ENCODE measurements around the gene ZBTB20. TPM values are rescaled to one million over a fixed set of nuclear protein-coding genes. Genes with fewer than 3 reads are reported as not detected.

Gene ZBTB20
- total and polyA plus RNA-seq, 4 donors = 0.69 to 128 (median 51.7) TPM

DNA sequence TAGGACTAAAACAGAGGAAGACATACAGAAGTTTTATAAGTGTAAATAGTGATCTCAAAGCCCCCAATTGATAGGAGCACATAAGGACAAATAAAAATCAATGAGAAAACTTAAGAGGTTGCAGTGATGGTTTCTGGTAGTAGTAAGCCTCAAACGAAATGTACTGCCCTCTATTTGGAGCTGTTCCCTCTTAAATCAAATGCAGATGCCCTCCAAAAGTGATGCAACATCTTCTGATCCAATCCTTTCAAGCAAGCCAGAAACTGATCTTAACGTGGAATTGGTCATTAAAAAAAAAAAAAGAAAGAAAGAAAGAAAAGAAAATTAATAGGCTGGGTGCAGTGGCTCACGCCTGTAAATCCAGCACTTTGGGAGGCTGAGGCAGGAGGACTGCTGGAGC lies 259.3 kb downstream of the ZBTB20 start:
- H3K27ac ChIP-seq (ENCODE audit: low read depth in 1 of 2, low read length in 2 of 2) = no peak overlapping the region
- intact Hi-C loops (cut with DNase I) = no loop called here
- DNase-seq (no peak), ATAC-seq (ENCODE audit: low FRiP score) (no peak)
- H3K4me1 ChIP-seq (ENCODE audit: control insufficient read depth in 1 of 2, insufficient read depth in 2 of 2, low read length in 2 of 2) = peaks cover 0 to 3% of the 10 kb centered on the region in 2 donors
- no peaks in the 10 kb centered on the region for H3K27me3 ChIP-seq (ENCODE audit: control insufficient read depth in 1 of 2, insufficient read depth in 2 of 2, low read length in 1 of 2)
- no peak overlapping the region for H3K4me3 ChIP-seq (ENCODE audit: low read length in 2 of 2)
- no peaks in the 10 kb centered on the region for H3K36me3 ChIP-seq (ENCODE audit: control insufficient read depth in 1 of 2, insufficient read depth in 2 of 2, low read length in 1 of 2)
- WGBS, 2 donors = 76 to 80% methylated on average over 3 of the region's 3 CpGs
- no peaks in the 10 kb centered on the region for H3K9me3 ChIP-seq (ENCODE audit: control insufficient read depth, low read length)

- ATAC-seq (ENCODE audit: low FRiP score) (no peak), DNase-seq (no peak)
- no peak overlapping the region for H3K4me3 ChIP-seq (ENCODE audit: low read length in 2 of 2)
- 96 to 97% methylated on average over 4 of the region's 4 CpGs for WGBS, 2 donors
- no peaks in the 10 kb centered on the region for H3K4me1 ChIP-seq (ENCODE audit: control insufficient read depth in 1 of 2, insufficient read depth in 2 of 2, low read length in 2 of 2)
- no peaks in the 10 kb centered on the region for H3K9me3 ChIP-seq (ENCODE audit: control insufficient read depth, low read length)
- no peak overlapping the region for H3K27ac ChIP-seq (ENCODE audit: low read depth in 1 of 2, low read length in 2 of 2)
- H3K36me3 ChIP-seq (ENCODE audit: control insufficient read depth in 1 of 2, insufficient read depth in 2 of 2, low read length in 1 of 2) = no peaks in the 10 kb centered on the region
- no peaks in the 10 kb centered on the region for H3K27me3 ChIP-seq (ENCODE audit: control insufficient read depth in 1 of 2, insufficient read depth in 2 of 2, low read length in 1 of 2)
- intact Hi-C loops (cut with DNase I) = no loop called here
Observed at GRCh38 chr3:114886905-114887304, 260.2 kb downstream of the ZBTB20 start.

DNA sequence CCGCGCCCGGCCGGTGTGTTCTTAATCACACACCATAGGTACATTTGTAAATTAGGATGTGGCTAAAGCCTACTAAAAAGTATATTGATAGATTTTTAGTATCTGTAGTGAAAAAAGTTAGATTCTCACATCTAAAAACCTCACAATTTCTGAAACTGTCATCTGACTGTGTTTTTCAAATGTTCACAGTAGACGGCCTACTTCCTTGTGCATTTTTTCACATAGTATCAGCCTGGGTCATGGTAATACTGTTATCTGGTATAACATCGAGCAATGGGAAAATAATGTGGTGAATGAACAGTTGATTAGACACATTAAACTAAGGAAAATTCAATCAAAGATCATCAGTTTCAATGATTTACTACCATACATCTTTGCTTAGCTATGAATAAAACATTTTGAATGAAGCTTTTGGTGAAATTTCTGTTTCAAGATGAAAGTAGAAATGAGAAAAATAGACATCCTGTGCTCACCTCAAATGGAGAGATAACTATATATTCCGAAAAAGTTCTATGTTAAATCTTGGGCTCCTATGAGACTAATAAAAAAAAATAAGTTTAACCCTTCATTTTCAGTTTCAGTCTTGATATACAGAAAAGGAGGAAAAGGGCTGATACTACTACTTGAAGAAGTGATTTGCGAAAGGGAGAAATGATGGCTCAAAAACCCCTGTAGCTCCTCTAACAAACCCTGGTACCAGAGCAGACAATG lies 262.7 kb downstream of the ZBTB20 start:
- Histone ChIP-seq H3K27me3 (ENCODE audit: control insufficient read depth in 1 of 2, insufficient read depth in 2 of 2, low read length in 1 of 2) (no peaks in the 10 kb centered on the region), H3K9me3 (ENCODE audit: control insufficient read depth, low read length) (no peaks in the 10 kb centered on the region), H3K27ac (ENCODE audit: low read depth in 1 of 2, low read length in 2 of 2) (no peak overlapping the region), H3K36me3 (ENCODE audit: control insufficient read depth in 1 of 2, insufficient read depth in 2 of 2, low read length in 1 of 2) (no peaks in the 10 kb centered on the region), H3K4me1 (ENCODE audit: control insufficient read depth in 1 of 2, insufficient read depth in 2 of 2, low read length in 2 of 2) (no peaks in the 10 kb centered on the region), H3K4me3 (ENCODE audit: low read length in 2 of 2) (no peak overlapping the region)
- intact Hi-C loops (cut with DNase I) = no loop called here
- ATAC-seq (ENCODE audit: low FRiP score) = no peak
- no peak for DNase-seq
- 96 to 97% methylated on average over 8 of the region's 8 CpGs for WGBS, 2 donors

- ATAC-seq (ENCODE audit: low FRiP score) = no peak
- Histone ChIP-seq H3K9me3 (ENCODE audit: control insufficient read depth, low read length) (no peaks in the 10 kb centered on the region), H3K36me3 (ENCODE audit: control insufficient read depth in 1 of 2, insufficient read depth in 2 of 2, low read length in 1 of 2) (no peaks in the 10 kb centered on the region), H3K27me3 (ENCODE audit: control insufficient read depth in 1 of 2, insufficient read depth in 2 of 2, low read length in 1 of 2) (no peaks in the 10 kb centered on the region), H3K27ac (ENCODE audit: low read depth in 1 of 2, low read length in 2 of 2) (no peak overlapping the region), H3K4me3 (ENCODE audit: low read length in 2 of 2) (no peak overlapping the region), H3K4me1 (ENCODE audit: control insufficient read depth in 1 of 2, insufficient read depth in 2 of 2, low read length in 2 of 2) (no peaks in the 10 kb centered on the region)
- intact Hi-C loops (cut with DNase I) = no loop called here
- WGBS, 2 donors = 45 to 46% methylated on average over 4 of the region's 4 CpGs
- no peak for DNase-seq
Observed at GRCh38 chr3:114880078-114880477, 267.0 kb downstream of the ZBTB20 start.

DNA sequence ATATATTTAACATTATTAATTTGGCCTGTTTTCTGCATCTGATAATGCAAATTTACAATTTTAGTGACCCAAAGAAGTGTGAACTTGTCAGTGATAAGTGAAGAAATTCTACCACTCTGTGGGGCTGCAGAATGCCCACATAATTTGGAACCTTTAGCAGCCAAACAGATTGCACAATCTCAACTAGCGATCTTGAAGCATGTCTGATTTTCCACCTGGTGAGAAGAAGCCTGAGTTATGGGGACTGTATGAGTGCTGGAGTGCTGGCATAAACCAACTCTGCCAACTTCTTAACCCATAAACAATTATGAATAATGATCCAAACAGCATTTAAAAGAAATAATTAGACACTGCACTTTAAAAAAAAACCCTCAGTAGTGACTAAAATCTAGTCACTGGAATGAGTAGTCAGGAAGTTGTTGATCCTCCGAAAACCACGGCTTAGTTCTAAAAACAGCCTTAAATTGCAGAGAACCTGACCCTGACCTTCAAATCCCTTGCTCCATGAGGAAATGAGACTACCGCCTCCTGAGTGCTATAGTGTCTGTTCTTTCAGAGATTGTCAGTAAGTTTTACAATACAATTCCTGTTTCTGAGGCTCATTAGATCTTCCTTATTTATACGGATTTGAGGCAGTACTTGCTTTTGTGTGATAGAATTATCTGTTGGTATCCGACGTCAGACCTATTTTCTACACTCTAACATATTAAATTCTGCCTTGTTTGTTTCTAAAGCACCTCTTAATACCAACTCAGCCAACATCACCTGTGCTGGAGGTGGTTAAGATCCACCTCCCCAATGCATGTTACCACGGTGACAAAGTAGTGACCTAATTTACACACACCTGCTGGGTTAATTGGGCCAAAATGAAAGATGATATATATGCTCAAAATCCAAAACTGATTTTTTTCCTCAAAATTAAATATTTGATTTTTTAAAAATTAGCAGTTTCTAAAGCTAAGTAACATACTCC lies 267.7 kb downstream of the ZBTB20 start:
- H3K9me3 ChIP-seq (ENCODE audit: control insufficient read depth, low read length) = no peaks in the 10 kb centered on the region
- H3K27me3 ChIP-seq (ENCODE audit: control insufficient read depth in 1 of 2, insufficient read depth in 2 of 2, low read length in 1 of 2) = no peaks in the 10 kb centered on the region
- no peak for ATAC-seq (ENCODE audit: low FRiP score)
- intact Hi-C loops (cut with DNase I) = no loop called here
- no peak overlapping the region for H3K27ac ChIP-seq (ENCODE audit: low read depth in 1 of 2, low read length in 2 of 2)
- no peaks in the 10 kb centered on the region for H3K36me3 ChIP-seq (ENCODE audit: control insufficient read depth in 1 of 2, insufficient read depth in 2 of 2, low read length in 1 of 2)
- H3K4me3 ChIP-seq (ENCODE audit: low read length in 2 of 2) = no peak overlapping the region
- no peak for DNase-seq
- 66 to 72% methylated on average over 8 of the region's 8 CpGs for WGBS, 2 donors
- no peaks in the 10 kb centered on the region for H3K4me1 ChIP-seq (ENCODE audit: control insufficient read depth in 1 of 2, insufficient read depth in 2 of 2, low read length in 2 of 2)

DNA sequence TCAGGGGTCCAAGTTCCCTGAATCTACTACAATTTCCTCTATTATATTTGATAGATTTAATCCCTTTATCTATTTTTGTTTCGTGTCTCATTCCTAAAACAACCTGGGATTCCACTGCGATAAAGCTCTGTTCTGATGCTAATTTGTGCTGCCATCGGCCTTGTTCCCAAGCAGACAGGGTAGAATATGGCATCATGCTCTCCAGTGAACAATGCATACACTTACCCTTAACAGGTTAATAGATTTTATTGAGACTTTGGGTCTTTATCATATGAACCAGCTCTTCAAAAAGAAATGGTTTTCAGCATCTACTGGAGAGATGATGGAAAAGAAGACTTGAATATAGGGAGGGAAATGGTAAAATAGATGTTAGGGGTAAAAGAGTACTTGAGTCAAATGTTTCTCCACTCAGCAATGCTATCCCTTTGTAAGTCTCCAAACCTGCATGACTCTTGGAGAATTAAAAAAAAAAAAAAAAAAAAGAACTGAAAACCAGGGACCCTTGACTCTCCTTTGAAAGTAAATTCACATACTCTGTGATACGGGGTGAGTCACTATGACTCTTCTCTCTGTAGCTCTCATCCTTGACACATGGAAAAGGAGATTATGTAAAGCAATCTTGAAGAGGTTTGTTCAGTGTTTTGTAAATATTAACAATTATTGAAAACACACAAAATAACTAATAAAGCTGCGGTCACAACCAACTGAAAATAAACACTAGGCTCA lies 268.8 kb downstream of the ZBTB20 start:
- WGBS, 2 donors = 94 to 95% methylated on average over 5 of the region's 5 CpGs
- H3K36me3 ChIP-seq (ENCODE audit: control insufficient read depth in 1 of 2, insufficient read depth in 2 of 2, low read length in 1 of 2) = no peaks in the 10 kb centered on the region
- H3K27ac ChIP-seq (ENCODE audit: low read depth in 1 of 2, low read length in 2 of 2) = no peak overlapping the region
- no peak for DNase-seq
- no peaks in the 10 kb centered on the region for H3K9me3 ChIP-seq (ENCODE audit: control insufficient read depth, low read length)
- no peak for ATAC-seq (ENCODE audit: low FRiP score)
- H3K4me3 ChIP-seq (ENCODE audit: low read length in 2 of 2) = no peak overlapping the region
- no peaks in the 10 kb centered on the region for H3K27me3 ChIP-seq (ENCODE audit: control insufficient read depth in 1 of 2, insufficient read depth in 2 of 2, low read length in 1 of 2)
- no peaks in the 10 kb centered on the region for H3K4me1 ChIP-seq (ENCODE audit: control insufficient read depth in 1 of 2, insufficient read depth in 2 of 2, low read length in 2 of 2)
- intact Hi-C loops (cut with DNase I) = no loop called here

- no peaks in the 10 kb centered on the region for H3K9me3 ChIP-seq (ENCODE audit: control insufficient read depth, low read length)
- ATAC-seq (ENCODE audit: low FRiP score) (no peak), DNase-seq (no peak)
- H3K27ac ChIP-seq (ENCODE audit: low read depth in 1 of 2, low read length in 2 of 2) = no peak overlapping the region
- 16 to 21% methylated on average over 2 of the region's 2 CpGs for WGBS, 2 donors
- H3K27me3 ChIP-seq (ENCODE audit: control insufficient read depth in 1 of 2, insufficient read depth in 2 of 2, low read length in 1 of 2) = no peaks in the 10 kb centered on the region
- intact Hi-C loops (cut with DNase I) = no loop called here
- H3K4me3 ChIP-seq (ENCODE audit: low read length in 2 of 2) = no peak overlapping the region
- no peaks in the 10 kb centered on the region for H3K4me1 ChIP-seq (ENCODE audit: control insufficient read depth in 1 of 2, insufficient read depth in 2 of 2, low read length in 2 of 2)
- H3K36me3 ChIP-seq (ENCODE audit: control insufficient read depth in 1 of 2, insufficient read depth in 2 of 2, low read length in 1 of 2) = no peaks in the 10 kb centered on the region
Observed at GRCh38 chr3:114877378-114878113, 269.5 kb downstream of the ZBTB20 start.

- H3K4me1 ChIP-seq (ENCODE audit: control insufficient read depth in 1 of 2, insufficient read depth in 2 of 2, low read length in 2 of 2) = peaks cover 0 to 4% of the 10 kb centered on the region in 2 donors
- H3K4me3 ChIP-seq (ENCODE audit: low read length in 2 of 2) = no peak overlapping the region
- no peaks in the 10 kb centered on the region for H3K9me3 ChIP-seq (ENCODE audit: control insufficient read depth, low read length)
- intact Hi-C loops (cut with DNase I) = no loop called here
- no peak for DNase-seq
- H3K36me3 ChIP-seq (ENCODE audit: control insufficient read depth in 1 of 2, insufficient read depth in 2 of 2, low read length in 1 of 2) = no peaks in the 10 kb centered on the region
- WGBS, 2 donors = 44 to 47% methylated on average over 3 of the region's 3 CpGs
- no peak overlapping the region for H3K27ac ChIP-seq (ENCODE audit: low read depth in 1 of 2, low read length in 2 of 2)
- ATAC-seq (ENCODE audit: low FRiP score) = peak; percentile 63
- no peaks in the 10 kb centered on the region for H3K27me3 ChIP-seq (ENCODE audit: control insufficient read depth in 1 of 2, insufficient read depth in 2 of 2, low read length in 1 of 2)
Observed at GRCh38 chr3:114874522-114874971, 272.5 kb downstream of the ZBTB20 start.

Measured in aorta (tissue), 5 donors.